ENCODE data around the gene DXO.

DXO gene

DNA sequence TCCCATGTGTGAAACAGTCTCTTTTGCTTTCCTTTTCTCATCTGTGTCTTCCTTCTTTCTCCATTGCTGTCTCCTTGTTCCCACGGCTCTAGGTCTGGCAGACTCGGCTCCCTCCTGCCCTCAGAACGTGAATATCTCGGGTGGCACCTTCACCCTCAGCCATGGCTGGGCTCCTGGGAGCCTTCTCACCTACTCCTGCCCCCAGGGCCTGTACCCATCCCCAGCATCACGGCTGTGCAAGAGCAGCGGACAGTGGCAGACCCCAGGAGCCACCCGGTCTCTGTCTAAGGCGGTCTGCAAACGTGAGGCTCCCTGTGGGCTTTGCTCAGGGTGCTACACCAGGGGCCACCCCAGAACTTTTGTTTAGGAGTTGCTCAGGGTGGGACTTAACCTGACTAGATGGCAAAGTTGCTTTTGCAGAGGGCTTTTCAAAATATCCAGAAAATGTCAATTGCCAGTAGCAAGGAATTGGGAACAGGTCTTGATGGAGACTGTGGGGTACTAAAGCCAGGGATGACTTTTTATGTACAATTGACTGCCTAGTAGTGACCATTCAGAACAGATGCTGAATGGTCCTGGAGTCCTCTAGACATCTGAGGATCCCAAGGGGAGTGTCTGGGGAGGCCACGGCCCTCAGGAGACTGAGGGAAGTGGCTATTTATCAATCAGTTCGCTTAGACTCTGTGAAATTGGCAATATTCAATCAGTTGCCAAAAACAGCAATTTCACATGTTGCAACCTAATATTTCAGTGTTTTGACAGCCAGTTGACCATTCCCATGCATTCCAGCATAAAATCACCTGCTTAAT lies 43.9 kb downstream of the DXO start:
- TF ChIP-seq POLR2A (IDR thresholded peaks at IDR 0.05; ENCODE audit: low read length) (no peak), GATA1 (IDR thresholded peaks at IDR 0.05; ENCODE audit: low read depth, low read length) (no peak)
- no peak for DNase-seq

DNA sequence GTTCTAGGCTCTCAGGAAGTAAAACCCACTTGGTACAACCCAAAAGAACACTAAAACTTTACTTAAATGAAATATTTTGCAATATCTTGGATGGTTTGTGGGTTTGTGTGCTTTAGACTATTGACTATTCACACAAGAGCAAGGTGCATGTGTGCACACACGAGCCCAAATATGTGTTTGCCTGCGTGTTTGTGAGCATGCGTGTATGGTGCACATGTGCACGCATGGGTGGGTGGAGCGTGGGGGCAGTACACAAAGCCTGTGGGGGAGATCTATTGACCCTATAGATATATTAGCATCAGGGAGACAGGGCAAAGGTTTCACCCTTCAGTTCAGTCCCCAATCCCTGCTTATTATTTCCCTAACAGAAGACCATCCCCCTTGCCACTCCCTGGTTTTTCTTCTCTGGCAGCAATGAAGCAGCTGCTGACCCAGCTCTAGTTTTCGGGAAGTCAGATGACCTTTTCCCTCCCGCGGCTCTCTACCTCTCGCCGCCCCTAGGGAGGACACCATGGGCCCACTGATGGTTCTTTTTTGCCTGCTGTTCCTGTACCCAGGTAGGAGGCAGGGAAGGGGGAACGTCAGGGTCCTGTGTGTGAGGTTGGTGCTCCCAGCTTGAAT lies 44.6 kb downstream of the DXO start, which contains the start of gene C2:
Gene C2, plus strand, starts transcription at position 476 of the 621 bp plus-strand sequence. Its CDS starts 36 bp downstream, at position 512.
- TF ChIP-seq POLR2A (IDR thresholded peaks at IDR 0.05; ENCODE audit: low read length) (no peak), GATA1 (IDR thresholded peaks at IDR 0.05; ENCODE audit: low read depth, low read length) (no peak)
- DNase-seq, result no peak

DNA sequence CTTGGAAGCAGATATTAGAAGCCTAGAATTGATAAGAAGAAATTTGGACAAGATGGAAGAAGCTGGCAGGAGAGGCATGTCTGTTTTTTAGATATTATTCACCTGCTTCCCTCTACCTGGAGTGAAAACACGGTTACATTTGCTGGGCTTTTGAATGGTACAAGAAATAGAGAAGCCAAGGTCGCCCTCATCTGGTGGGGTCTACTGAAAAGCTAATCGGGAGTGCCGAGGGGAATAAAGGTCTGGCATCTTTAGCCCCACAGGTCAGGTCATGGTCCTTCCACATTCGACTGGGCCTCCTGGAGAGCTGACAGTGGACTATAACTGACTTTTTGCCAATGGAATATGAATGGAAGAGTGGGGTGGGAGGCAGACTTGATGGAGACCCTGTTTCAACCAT lies 49.0 kb downstream of the DXO start:
- peak; percentile 13 to 40 for DNase-seq
- TF ChIP-seq GATA1 (IDR thresholded peaks at IDR 0.05; ENCODE audit: low read depth, low read length) (no peak), POLR2A (IDR thresholded peaks at IDR 0.05; ENCODE audit: low read length) (no peak)

DNA sequence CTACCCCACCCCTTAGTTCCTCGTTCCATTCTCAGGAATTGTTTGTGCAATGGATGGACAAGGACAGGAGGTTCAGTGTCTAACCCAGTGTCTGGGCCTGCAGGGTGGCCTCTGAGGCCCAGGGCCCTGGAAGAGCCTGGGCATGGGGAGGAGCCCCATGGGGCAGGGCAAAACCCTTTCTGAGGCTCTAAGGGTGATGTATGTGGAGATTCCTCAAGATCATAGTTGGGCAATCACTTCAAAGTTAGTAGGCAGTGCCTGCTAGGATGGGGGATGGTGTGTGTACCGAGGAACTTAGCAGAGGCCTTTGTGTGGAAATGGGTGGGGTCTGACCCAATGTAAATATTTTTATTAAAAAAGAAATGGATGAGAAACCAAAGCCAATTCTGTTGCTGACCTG lies 51.1 kb downstream of the DXO start:
- no peak for TF ChIP-seq POLR2A (IDR thresholded peaks at IDR 0.05; ENCODE audit: low read length)
- TF ChIP-seq GATA1 (IDR thresholded peaks at IDR 0.05; ENCODE audit: low read depth, low read length), result no peak

More for the DNA sequence above, 51.1 kb downstream of the DXO start:
- no peak for DNase-seq

Measured in erythroblast (primary cell).